Loucy (cell line): ENCODE measurements around the gene UBASH3A.

ENCODE experiments used
- H2AFZ ChIP-seq: fragments of 200-600 bp; sonication (generic); 2 replicates; pipeline ENCODE4 v1.6.0; 2016; ENCODE audit warnings: antibody characterized with exemption, mild to moderate bottlenecking, low read length, moderate library complexity
- H3F3A ChIP-seq: fragments of 200-600 bp; 2 replicates; pipeline ENCODE4 v1.6.0; 2016; ENCODE audit warnings: antibody characterized with exemption, low read depth, mild to moderate bottlenecking
- H3K27me3 ChIP-seq: fragments of 200-600 bp; sonication (generic); 2 replicates; pipeline ENCODE4 v1.6.1; 2014; ENCODE audit warnings: low read length, mild to moderate bottlenecking; ENCODE audit not compliant: insufficient read depth, poor library complexity, severe bottlenecking
- H3K36me3 ChIP-seq: fragments of 200-600 bp; sonication (generic); 2 replicates; pipeline ENCODE4 v1.6.1; 2016; ENCODE audit warnings: low read length; ENCODE audit not compliant: insufficient read depth
- H3K4me1 ChIP-seq: fragments of 200-600 bp; sonication (generic); 2 replicates; pipeline ENCODE4 v1.5.1; 2014; ENCODE audit warnings: low read length, mild to moderate bottlenecking; ENCODE audit not compliant: insufficient read depth, poor library complexity, severe bottlenecking
- H3K4me2 ChIP-seq: fragments of 200-600 bp; sonication (generic); 2 replicates; pipeline ENCODE4 v1.6.0; 2014; ENCODE audit warnings: antibody characterized with exemption, low read length, low read depth, mild to moderate bottlenecking; ENCODE audit not compliant: poor library complexity, severe bottlenecking
- H3K4me3 ChIP-seq: fragments of 200-600 bp; sonication (generic); 2 replicates; pipeline ENCODE4 v1.5.1; 2014; ENCODE audit warnings: low read length, mild to moderate bottlenecking, mixed read lengths; ENCODE audit not compliant: poor library complexity, severe bottlenecking
- H3K79me2 ChIP-seq: fragments of 200-600 bp; sonication (generic); 2 replicates; pipeline ENCODE4 v1.6.1; 2014; ENCODE audit warnings: low read length; ENCODE audit not compliant: insufficient read depth
- H3K9ac ChIP-seq: fragments of 200-600 bp; sonication (generic); 2 replicates; pipeline ENCODE4 v1.6.0; 2014; ENCODE audit warnings: mild to moderate bottlenecking, low read depth, low read length, moderate library complexity; ENCODE audit not compliant: poor library complexity, severe bottlenecking
- H3K9me2 ChIP-seq: fragments of 200-600 bp; sonication (generic); replicated peaks from 2 replicates; pipeline ENCODE4 v1.6.1; 2016; ENCODE audit warnings: low read depth, low read length, mixed read lengths
- H3K9me3 ChIP-seq: fragments of 200-600 bp; sonication (generic); 2 replicates; pipeline ENCODE4 v1.6.1; 2014; ENCODE audit warnings: mild to moderate bottlenecking, antibody characterized with exemption, low read length, low read depth; ENCODE audit not compliant: insufficient read depth
- H4K20me1 ChIP-seq: fragments of 200-600 bp; sonication (generic); 2 replicates; pipeline ENCODE4 v1.6.0; 2014; ENCODE audit warnings: antibody characterized with exemption, low read length, mild to moderate bottlenecking; ENCODE audit not compliant: insufficient read depth, poor library complexity, severe bottlenecking
- CTCF ChIP-seq: fragments of 200-600 bp; sonication (generic); conservative IDR thresholded peaks from 2 replicates; pipeline ENCODE4 v1.5.1; 2014; ENCODE audit warnings: mild to moderate bottlenecking, antibody characterized with exemption, low read length
- EZH2phosphoT487 ChIP-seq: fragments of 200-600 bp; IDR thresholded peaks from 2 replicates; pipeline ENCODE4 v1.6.1; 2018; ENCODE audit warnings: antibody characterized with exemption, mild to moderate bottlenecking, moderate library complexity, borderline replicate concordance

UBASH3A gene

GRCh38 chr21:42465008-42465802 is 61.5 kb downstream of the UBASH3A start:
- TF ChIP-seq CTCF: no peak
- TF ChIP-seq EZH2phosphoT487: no peak
- Histone ChIP-seq H3K4me1 (peaks cover 92% of the 10 kb centered on the region), H3K79me2 (no peaks in the 10 kb centered on the region), H3K36me3 (no peaks in the 10 kb centered on the region), H2AFZ (no peak overlapping the region), H3K9me2 (no peaks in the 10 kb centered on the region), H3K9ac (peak overlapping the region; percentile 83), H3K4me2 (peak overlapping the region; percentile 86), H4K20me1 (no peaks in the 10 kb centered on the region), H3K4me3 (peak overlapping the region; percentile 68), H3K27me3 (no peaks in the 10 kb centered on the region), H3F3A (peaks cover 12% of the 10 kb centered on the region; the same call in 1 of the 2 replicates), H3K9me3 (no peaks in the 10 kb centered on the region)

- H3K9me3 ChIP-seq: no peaks in the 10 kb centered on the region
- peaks cover 12% of the 10 kb centered on the region; the same call in 1 of the 2 replicates for H3F3A ChIP-seq
- peak overlapping the region; percentile 86 for H3K4me2 ChIP-seq
- no peaks in the 10 kb centered on the region for H3K9me2 ChIP-seq
- TF ChIP-seq CTCF: no peak
- TF ChIP-seq EZH2phosphoT487: no peak
- peaks cover 87% of the 10 kb centered on the region for H3K4me1 ChIP-seq
- no peaks in the 10 kb centered on the region for H3K79me2 ChIP-seq
- H3K27me3 ChIP-seq: no peaks in the 10 kb centered on the region
- H2AFZ ChIP-seq: no peak overlapping the region
- peak overlapping the region; percentile 68 for H3K4me3 ChIP-seq
- peak overlapping the region; percentile 83 for H3K9ac ChIP-seq
- H4K20me1 ChIP-seq: no peaks in the 10 kb centered on the region
- no peaks in the 10 kb centered on the region for H3K36me3 ChIP-seq
Observed at GRCh38 chr21:42465803-42466127, 62.1 kb downstream of the UBASH3A start.

- Histone ChIP-seq H4K20me1 (no peaks in the 10 kb centered on the region), H3K36me3 (no peaks in the 10 kb centered on the region), H3K9ac (peak overlapping the region; percentile 83), H3F3A (peaks cover 12% of the 10 kb centered on the region; the same call in 1 of the 2 replicates), H3K9me2 (no peaks in the 10 kb centered on the region), H3K27me3 (no peaks in the 10 kb centered on the region), H3K79me2 (no peaks in the 10 kb centered on the region), H3K4me2 (peak overlapping the region; percentile 44), H3K4me1 (peaks cover 81% of the 10 kb centered on the region), H2AFZ (no peak overlapping the region), H3K4me3 (peak overlapping the region; percentile 16), H3K9me3 (no peaks in the 10 kb centered on the region)
- no peak for TF ChIP-seq EZH2phosphoT487
- no peak for TF ChIP-seq CTCF
Observed at GRCh38 chr21:42466700-42467099, 63.0 kb downstream of the UBASH3A start.
